MCF 10A (cell line): ENCODE data around the gene FOXO3. TPM values are rescaled to one million over a fixed set of nuclear protein-coding genes. Genes with fewer than 3 reads are reported as not detected.
A peak's percentile ranks its signal among the peaks of the same experiment; 100 is the strongest.

ENCODE experiments used
- BruUV-seq: library from RNA; stranded (reverse); fragments of 400-500 nt; replicated peaks from 2 replicates; lab custom pipeline; 2021; lab: Mats Ljungman, UMichigan
- CTCF ChIA-PET: fragments of 300-600 bp; sonication (Branson Sonifier 250); formaldehyde crosslinking; extraction: SDS; loops from one replicate; lab custom pipeline; 2021; ENCODE audit warnings: antibody characterized with exemption, inconsistent platforms; lab: Yijun Ruan, JAX
- POLR2A ChIA-PET: fragments of 300-600, 350-650 bp; sonication (Branson Sonifier 250); formaldehyde crosslinking; extraction: SDS; loops from one replicate; lab custom pipeline; 2020; ENCODE audit warnings: antibody characterized with exemption, inconsistent platforms; lab: Yijun Ruan, JAX
- DNase-seq: peaks from one replicate; pipeline ENCODE4 v3.0.0-alpha.2; 2018; ENCODE audit not compliant: unreplicated experiment
- H3K27ac Mint-ChIP-seq: one replicate; pipeline ENCODE4 v1.8.0; 2022; ENCODE audit warnings: mild to moderate bottlenecking, low read depth, mixed read lengths; ENCODE audit not compliant: unreplicated experiment
- H3K27me3 Mint-ChIP-seq: one replicate; pipeline ENCODE4 v1.8.0; 2022; ENCODE audit warnings: mixed read lengths; ENCODE audit not compliant: insufficient read depth, unreplicated experiment
- H3K36me3 Mint-ChIP-seq: one replicate; pipeline ENCODE4 v1.8.0; 2022; ENCODE audit warnings: mild to moderate bottlenecking, moderate library complexity, mixed read lengths; ENCODE audit not compliant: insufficient read depth, unreplicated experiment
- H3K4me1 Mint-ChIP-seq: one replicate; pipeline ENCODE4 v1.8.0; 2022; ENCODE audit warnings: mixed read lengths; ENCODE audit not compliant: insufficient read depth, unreplicated experiment
- H3K4me3 Mint-ChIP-seq: one replicate; pipeline ENCODE4 v1.8.0; 2022; ENCODE audit warnings: mild to moderate bottlenecking, moderate library complexity, mixed read lengths; ENCODE audit not compliant: unreplicated experiment
- H3K9me3 Mint-ChIP-seq: one replicate; pipeline ENCODE4 v1.8.0; 2022; ENCODE audit warnings: mixed read lengths; ENCODE audit not compliant: unreplicated experiment
- CTCF ChIP-seq: fragments of 200-600 bp; IDR thresholded peaks from one replicate; pipeline ENCODE4 v1.8.0; 2022; ENCODE audit warnings: antibody characterized with exemption, mild to moderate bottlenecking; ENCODE audit not compliant: unreplicated experiment
- intact Hi-C: fragments of 100-400 bp; cut with micrococcal nuclease; formaldehyde crosslinking; loops from 2 replicates; pipeline ENCODE4 v1.14.1; 2022
- total RNA-seq: library from RNA; stranded (reverse); gene quantifications from 2 replicates; pipeline ENCODE4 v1.2.3, GENCODE V29; 2022

Gene FOXO3
- total RNA-seq, 1 experiment from 2014 or later, result 53.0 TPM

GRCh38 chr6:108578595-108579327 lies 18.0 kb downstream of the FOXO3 start:
- POLR2A ChIA-PET, result interaction anchor here (0.7 to 6.8 kb wide), 7 partner anchors 10 to 516 kb away, joined by 3 to 47 read pairs (median 5); partner anchors contain the start of genes CEP57L1, FOXO3 and SESN1
- no TSS peak for BruUV-seq
- H3K4me1 Mint-ChIP-seq, result peaks cover 71% of the 10 kb centered on the region

GRCh38 chr6:108579328-108579721 lies 18.6 kb downstream of the FOXO3 start:
- no TSS peak for BruUV-seq
- intact Hi-C loops, result no loop called here
- TF ChIP-seq CTCF, result no peak
- peaks cover 82% of the 10 kb centered on the region for H3K36me3 Mint-ChIP-seq
- DNase-seq, result no peak
- H3K4me1 Mint-ChIP-seq, result peaks cover 72% of the 10 kb centered on the region
- POLR2A ChIA-PET, result interaction anchor here (1.4 to 6.8 kb wide), 7 partner anchors 9 to 24 kb away, joined by 5 to 47 read pairs (median 12); partner anchors contain the start of gene FOXO3
- H3K27me3 Mint-ChIP-seq, result no peaks in the 10 kb centered on the region
- H3K4me3 Mint-ChIP-seq, result no peak overlapping the region
- H3K27ac Mint-ChIP-seq, result peak overlapping the region; percentile 50
- CTCF ChIA-PET, result interaction anchor here (1.0 to 1.3 kb wide), 2 partner anchors 9 to 11 kb away, joined by 3 to 4 read pairs; no protein-coding TSS in a partner anchor
- no peaks in the 10 kb centered on the region for H3K9me3 Mint-ChIP-seq

More at GRCh38 chr6:108578595-108579327, 18.0 kb downstream of the FOXO3 start:
- peak overlapping the region; percentile 28 for H3K4me3 Mint-ChIP-seq
- CTCF ChIA-PET, result interaction anchor here (1.0 to 1.3 kb wide), 2 partner anchors 9 to 10 kb away, joined by 3 to 4 read pairs; no protein-coding TSS in a partner anchor
- H3K27me3 Mint-ChIP-seq, result no peaks in the 10 kb centered on the region
- intact Hi-C loops, result no loop called here
- H3K9me3 Mint-ChIP-seq, result no peaks in the 10 kb centered on the region
- no peak for DNase-seq
- TF ChIP-seq CTCF, result no peak
- H3K36me3 Mint-ChIP-seq, result peaks cover 82% of the 10 kb centered on the region
- H3K27ac Mint-ChIP-seq, result peak overlapping the region; percentile 50

- BruUV-seq, result no TSS peak
- DNase-seq, result no peak
- Mint-ChIP-seq H3K27ac (peak overlapping the region; percentile 50), H3K4me3 (peak overlapping the region; percentile 67), H3K27me3 (no peaks in the 10 kb centered on the region), H3K9me3 (no peaks in the 10 kb centered on the region), H3K36me3 (peaks cover 78% of the 10 kb centered on the region), H3K4me1 (peaks cover 69% of the 10 kb centered on the region)
- TF ChIP-seq CTCF, result no peak
- intact Hi-C loops, result loop anchor here (1.0 kb wide), 1 partner anchor 16 kb away; no protein-coding TSS in a partner anchor
- POLR2A ChIA-PET, result interaction anchor here (1.0 to 6.8 kb wide), 13 partner anchors 9 to 165 kb away, joined by 3 to 47 read pairs (median 6); partner anchors contain the start of gene FOXO3
- CTCF ChIA-PET, result interaction anchor here (0.6 to 1.0 kb wide), 3 partner anchors 10 to 39 kb away, joined by 3 to 6 read pairs (median 3); no protein-coding TSS in a partner anchor
Observed at GRCh38 chr6:108580646-108581045, 19.9 kb downstream of the FOXO3 start.
